ENCODE data around the gene ITGA6. TPM values are rescaled to one million over a fixed set of nuclear protein-coding genes. Genes with fewer than 3 reads are reported as not detected.

Gene ITGA6
- total RNA-seq, 4 donors from 2014 or later: 254 to 586 (median 471) TPM

DNA sequence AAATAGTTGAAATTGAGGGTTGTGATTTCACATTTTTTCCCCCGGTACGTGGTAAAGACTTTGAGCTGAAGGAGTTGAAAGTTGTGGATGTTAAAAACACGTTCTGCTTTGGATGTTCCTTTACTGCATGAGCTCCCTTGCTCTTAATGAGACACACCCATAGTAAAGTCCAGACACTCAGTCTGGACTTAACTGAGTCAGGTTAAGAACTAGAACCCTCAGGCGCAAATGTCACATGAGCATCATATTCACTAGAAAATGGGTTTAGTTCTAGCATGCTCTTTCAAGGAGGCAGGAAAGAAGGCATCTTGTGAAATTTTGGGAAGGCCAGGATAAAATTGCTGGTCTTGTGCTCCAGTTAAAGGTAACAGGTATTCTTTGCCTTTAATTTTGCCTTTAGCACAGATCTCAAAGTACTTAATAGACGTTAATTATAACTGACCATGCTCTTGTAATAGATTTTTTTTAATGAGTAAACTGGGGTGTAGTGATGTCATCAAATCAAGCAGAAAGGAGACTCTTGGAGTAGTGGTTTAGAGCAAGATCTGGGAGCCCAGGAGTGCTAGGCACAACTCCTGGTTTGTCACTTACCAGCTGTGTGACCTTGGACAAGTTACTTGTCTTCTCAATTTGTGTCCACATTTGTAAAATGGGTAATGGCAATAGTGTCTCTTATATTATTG is 20.6 kb downstream of the ITGA6 start:
- no peaks in the 10 kb centered on the region for H3K9me3 ChIP-seq
- TF ChIP-seq, protein P1, sequence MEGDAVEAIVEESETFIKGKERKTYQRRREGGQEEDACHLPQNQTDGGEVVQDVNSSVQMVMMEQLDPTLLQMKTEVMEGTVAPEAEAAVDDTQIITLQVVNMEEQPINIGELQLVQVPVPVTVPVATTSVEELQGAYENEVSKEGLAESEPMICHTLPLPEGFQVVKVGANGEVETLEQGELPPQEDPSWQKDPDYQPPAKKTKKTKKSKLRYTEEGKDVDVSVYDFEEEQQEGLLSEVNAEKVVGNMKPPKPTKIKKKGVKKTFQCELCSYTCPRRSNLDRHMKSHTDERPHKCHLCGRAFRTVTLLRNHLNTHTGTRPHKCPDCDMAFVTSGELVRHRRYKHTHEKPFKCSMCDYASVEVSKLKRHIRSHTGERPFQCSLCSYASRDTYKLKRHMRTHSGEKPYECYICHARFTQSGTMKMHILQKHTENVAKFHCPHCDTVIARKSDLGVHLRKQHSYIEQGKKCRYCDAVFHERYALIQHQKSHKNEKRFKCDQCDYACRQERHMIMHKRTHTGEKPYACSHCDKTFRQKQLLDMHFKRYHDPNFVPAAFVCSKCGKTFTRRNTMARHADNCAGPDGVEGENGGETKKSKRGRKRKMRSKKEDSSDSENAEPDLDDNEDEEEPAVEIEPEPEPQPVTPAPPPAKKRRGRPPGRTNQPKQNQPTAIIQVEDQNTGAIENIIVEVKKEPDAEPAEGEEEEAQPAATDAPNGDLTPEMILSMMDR (IDR thresholded peaks at IDR 0.05): no peak
- no peak for TF ChIP-seq EP300 (IDR thresholded peaks at IDR 0.05)
- TF ChIP-seq POLR2A (IDR thresholded peaks at IDR 0.05): no peak
- H3K27me3 ChIP-seq: no peaks in the 10 kb centered on the region
- H3K4me1 ChIP-seq: peaks cover 0 to 91% (median 34%) of the 10 kb centered on the region in 4 donors
- no peak for DNase-seq (ENCODE audit: low spot score in 2 of 2)
- peak overlapping the region in 3 of 4 donors; percentile 20 to 74 (median 21) for H3K27ac ChIP-seq
- 67 to 69% methylated on average over 5 of the region's 5 CpGs for WGBS, 2 donors
- no peaks in the 10 kb centered on the region for H3K36me3 ChIP-seq
- H3K4me3 ChIP-seq: no peak overlapping the region

DNA sequence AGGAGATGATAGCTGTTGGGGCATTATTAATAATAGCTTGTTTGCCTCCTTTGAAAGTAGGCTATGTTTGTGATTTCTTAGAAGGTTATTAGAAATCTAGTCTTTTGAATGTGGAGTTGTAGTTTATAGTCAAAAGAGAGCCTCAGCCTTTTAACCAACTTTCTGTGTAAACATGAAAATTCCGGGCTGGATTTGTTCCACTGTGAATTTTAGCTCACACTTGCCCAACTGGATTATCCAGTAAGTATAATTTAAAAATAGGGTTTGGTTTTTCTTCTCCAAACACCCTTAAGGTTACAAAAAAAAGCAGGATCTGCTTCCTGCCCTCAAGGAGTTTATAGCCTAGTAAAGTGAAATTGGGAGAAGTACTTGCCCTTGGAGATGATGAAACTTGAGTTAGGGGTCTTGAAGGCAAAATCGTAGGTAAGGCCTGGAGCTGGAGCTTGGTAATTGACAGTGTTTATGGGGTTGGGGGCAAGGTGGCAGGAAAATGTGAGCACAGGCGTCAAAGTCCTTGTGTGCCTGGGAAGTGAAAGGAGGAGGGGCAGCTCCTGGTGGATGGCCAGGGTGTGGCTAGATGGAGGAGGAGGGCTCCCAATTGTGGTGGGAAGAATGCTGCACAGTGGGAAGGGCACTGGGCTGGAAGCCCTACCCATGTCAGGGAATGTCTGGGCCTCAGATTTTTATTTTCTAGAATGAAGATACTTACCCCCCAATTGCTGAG is 21.3 kb downstream of the ITGA6 start:
- TF ChIP-seq POLR2A (IDR thresholded peaks at IDR 0.05) (no peak), EP300 (IDR thresholded peaks at IDR 0.05) (no peak)
- TF ChIP-seq, protein P1 (IDR thresholded peaks at IDR 0.05): no peak
- Histone ChIP-seq H3K36me3 (no peaks in the 10 kb centered on the region), H3K27ac (peak overlapping the region in 3 of 4 donors; percentile 8 to 74 (median 21)), H3K9me3 (no peaks in the 10 kb centered on the region), H3K4me3 (no peak overlapping the region), H3K4me1 (peaks cover 0 to 91% (median 30%) of the 10 kb centered on the region in 4 donors), H3K27me3 (no peaks in the 10 kb centered on the region)
- no peak for DNase-seq (ENCODE audit: low spot score in 2 of 2)
- 54 to 62% methylated on average over 3 of the region's 3 CpGs for WGBS, 2 donors

DNA sequence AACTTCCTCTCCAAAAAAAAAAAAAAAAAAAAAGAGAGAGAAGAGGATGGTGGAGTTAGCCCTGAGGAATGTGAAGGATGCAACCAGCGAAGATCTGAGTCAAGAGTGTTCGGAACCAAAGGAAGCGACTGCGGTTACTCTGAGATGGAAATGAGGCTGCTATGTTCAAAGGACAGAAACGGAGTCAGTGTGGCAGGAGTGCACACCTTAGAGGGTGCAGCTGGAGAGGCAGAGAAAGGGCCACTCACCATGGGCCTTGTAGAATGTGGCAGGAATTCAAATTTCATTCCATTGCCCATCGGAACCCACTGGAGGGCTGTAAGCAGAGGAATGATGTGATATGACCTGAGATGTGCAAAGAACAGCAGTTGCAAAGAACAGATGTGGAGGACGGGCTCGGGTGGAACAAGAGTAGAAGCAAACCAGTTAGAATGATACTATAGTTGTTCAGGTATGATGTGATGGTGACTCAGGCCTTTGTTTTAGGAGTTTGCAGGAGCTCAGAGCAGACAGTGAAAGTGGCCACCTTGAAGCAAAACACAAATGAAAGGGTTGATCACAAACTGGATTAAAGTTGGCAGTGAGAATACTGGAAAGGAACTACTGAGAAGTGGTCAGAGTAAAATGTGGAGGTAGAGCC is 22.6 kb downstream of the ITGA6 start:
- H3K4me1 ChIP-seq: peaks cover 0 to 91% (median 36%) of the 10 kb centered on the region in 4 donors
- WGBS, 2 donors: 74 to 77% methylated on average over 8 of the region's 8 CpGs
- H3K36me3 ChIP-seq: no peaks in the 10 kb centered on the region
- peak overlapping the region in 1 of 4 donors; percentile 42 for H3K27ac ChIP-seq
- no peaks in the 10 kb centered on the region for H3K9me3 ChIP-seq
- DNase-seq (ENCODE audit: low spot score in 2 of 2): no peak
- TF ChIP-seq, protein P1 (IDR thresholded peaks at IDR 0.05): no peak
- TF ChIP-seq EP300 (IDR thresholded peaks at IDR 0.05) (no peak), POLR2A (IDR thresholded peaks at IDR 0.05) (no peak)
- H3K27me3 ChIP-seq: no peaks in the 10 kb centered on the region
- H3K4me3 ChIP-seq: no peak overlapping the region

DNA sequence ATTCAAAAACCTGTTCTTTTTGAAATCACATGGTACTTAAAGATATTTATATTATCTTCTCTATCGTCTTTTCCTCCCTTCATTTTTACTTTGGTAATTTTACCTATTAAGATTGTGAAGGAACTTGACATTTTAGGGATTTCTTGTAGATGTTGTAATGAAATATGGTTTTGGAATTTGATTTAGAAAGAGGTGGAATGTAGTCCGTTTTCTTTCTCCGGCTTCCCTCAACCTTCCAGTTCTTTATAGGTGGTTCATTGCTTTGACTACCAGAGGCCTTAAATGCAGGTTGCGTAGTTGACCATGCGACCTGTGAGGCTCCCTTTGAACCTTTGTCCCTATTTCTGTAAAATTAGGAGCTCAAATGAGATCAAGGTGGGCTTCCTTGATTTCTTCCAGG is 24.5 kb downstream of the ITGA6 start:
- Histone ChIP-seq H3K36me3 (no peaks in the 10 kb centered on the region), H3K9me3 (no peaks in the 10 kb centered on the region), H3K27ac (peak overlapping the region in 2 of 4 donors; percentile 29 to 68), H3K27me3 (no peaks in the 10 kb centered on the region), H3K4me3 (no peak overlapping the region), H3K4me1 (peaks cover 0 to 93% (median 34%) of the 10 kb centered on the region in 4 donors)
- DNase-seq (ENCODE audit: low spot score in 2 of 2): no peak
- TF ChIP-seq POLR2A (IDR thresholded peaks at IDR 0.05): no peak
- TF ChIP-seq, protein P1 (IDR thresholded peaks at IDR 0.05): no peak
- no peak for TF ChIP-seq EP300 (IDR thresholded peaks at IDR 0.05)
- 77 to 81% methylated on average over 5 of the region's 5 CpGs for WGBS, 2 donors
